Left colon (tissue), 2 donors: ENCODE measurements around the gene OR10H2. TPM values are rescaled to one million over a fixed set of nuclear protein-coding genes. Genes with fewer than 3 reads are reported as not detected.
A peak's percentile ranks its signal among the peaks of the same experiment; 100 is the strongest.
"Not testable (repeated sequence)": the region's sequence is repeated elsewhere in the genome, so short reads cannot be mapped to it uniquely, and the experiment has no call there.

Source experiments
- ATAC-seq: fragments of 200-7000 bp; cut with Tn5 transposase; one replicate; pipeline ENCODE4 v1.9.1; 2020; ENCODE audit warnings: mild to moderate bottlenecking, moderate library complexity
- DNase-seq, 2 donors: peaks; one replicate each; pipeline ENCODE4 v3.0.0-alpha.2; 2020
- intact Hi-C, 2 donors: fragments of 100-400 bp; cut with DNase I in 1 of 2; cut with micrococcal nuclease in 1 of 2; formaldehyde crosslinking; loops; one replicate each; pipeline versions ENCODE4 v1.11.2 to v1.14.0; 2022; cut with DNase I, micrococcal nuclease
- long read RNA-seq: library from polyadenylated mRNA; unstranded; transcript quantifications from one replicate; pipeline ENCODE4 v2.0.0, GENCODE V29; 2021
- total RNA-seq, 2 donors: library from RNA; stranded (reverse); fragmentation: NEBNext Ultra II Directional; extraction: Animal tissue kit (Norgen Biotek cat#: 25700); gene quantifications; one replicate each; pipeline ENCODE4 v1.2.1, GENCODE V29; 2021
- donor health status: DM: no; HTN: no; CAD: no.
- donor health status: DM: yes; HTN: yes; CAD: no.

OR10H2 gene
- not detected for total RNA-seq
- long read RNA-seq, result 0 reads

GRCh38 chr19:15727724-15728123, at the start of gene OR10H2:
TSS of gene OR10H2 (plus strand) at chr19:15728024. CDS start at chr19:15728044, 20 bp downstream.
- no peak for ATAC-seq
- intact Hi-C loops, result no loop called here
- no peak for DNase-seq

GRCh38 chr19:15679089-15679488, 48.7 kb upstream of the OR10H2 start:
- intact Hi-C loops, result no loop called here
- DNase-seq (no peak), ATAC-seq (no peak)

GRCh38 chr19:15679865-15680264, 48.0 kb upstream of the OR10H2 start:
- DNase-seq, intact Hi-C loops, ATAC-seq: not testable (repeated sequence)

- ATAC-seq (no peak), DNase-seq (no peak)
- intact Hi-C loops, result no loop called here
Measured at GRCh38 chr19:15680478-15681322, 47.1 kb upstream of the OR10H2 start.

- ATAC-seq (no peak), DNase-seq (no peak)
- intact Hi-C loops, result no loop called here
Measured at GRCh38 chr19:15683411-15683810, 44.4 kb upstream of the OR10H2 start.

- ATAC-seq (peak; percentile 19), DNase-seq (peak in 1 of 2 donors; percentile 33)
- intact Hi-C loops, result no loop called here
Measured at GRCh38 chr19:15684828-15685227, 43.0 kb upstream of the OR10H2 start.

GRCh38 chr19:15696654-15697194, 31.1 kb upstream of the OR10H2 start:
- ATAC-seq (no peak), DNase-seq (no peak)
- intact Hi-C loops, result no loop called here

- DNase-seq (peak; percentile 37 to 49), ATAC-seq (peak; percentile 83)
- intact Hi-C loops, result no loop called here
Measured at GRCh38 chr19:15701757-15702533, 25.9 kb upstream of the OR10H2 start.

- ATAC-seq, result peak; percentile 91
Measured at GRCh38 chr19:15702534-15702930, 25.3 kb upstream of the OR10H2 start.

GRCh38 chr19:15714638-15715037, 13.2 kb upstream of the OR10H2 start:
- ATAC-seq (no peak), DNase-seq (no peak)
- intact Hi-C loops, result no loop called here

More at GRCh38 chr19:15702534-15702930, 25.3 kb upstream of the OR10H2 start:
- DNase-seq, result peak; percentile 91 to 93
- intact Hi-C loops, result no loop called here

GRCh38 chr19:15715642-15716041, 12.2 kb upstream of the OR10H2 start:
- intact Hi-C loops, result no loop called here
- ATAC-seq, result peak; percentile 97
- DNase-seq, result no peak

- DNase-seq, result no peak
Measured at GRCh38 chr19:15717809-15718208, 10.0 kb upstream of the OR10H2 start.

GRCh38 chr19:15721268-15721667, 6.6 kb upstream of the OR10H2 start:
- intact Hi-C loops, result no loop called here
- ATAC-seq, result no peak
- no peak for DNase-seq

More at GRCh38 chr19:15717809-15718208, 10.0 kb upstream of the OR10H2 start:
- ATAC-seq, result no peak
- intact Hi-C loops, result no loop called here

- ATAC-seq, result peak; percentile 46
- intact Hi-C loops, result no loop called here
- DNase-seq, result no peak
Measured at GRCh38 chr19:15722956-15723355, 4.9 kb upstream of the OR10H2 start.

- ATAC-seq (no peak), DNase-seq (no peak)
- intact Hi-C loops, result no loop called here
Measured at GRCh38 chr19:15730538-15730937, 2.7 kb downstream of the OR10H2 start.

- intact Hi-C loops, result no loop called here
- no peak for DNase-seq
Measured at GRCh38 chr19:15732388-15732787, 4.6 kb downstream of the OR10H2 start.

GRCh38 chr19:15733895-15734294, 6.1 kb downstream of the OR10H2 start:
- DNase-seq, result no peak
- intact Hi-C loops, result no loop called here

More at GRCh38 chr19:15732388-15732787, 4.6 kb downstream of the OR10H2 start:
- no peak for ATAC-seq

GRCh38 chr19:15737722-15738121, 9.9 kb downstream of the OR10H2 start, which contains the start of gene OR10H3:
TSS of gene OR10H3 (plus strand) at chr19:15737985. CDS start at chr19:15741393, 3,408 bp downstream.
- intact Hi-C loops, result no loop called here
- no peak for DNase-seq
- ATAC-seq, result no peak

More at GRCh38 chr19:15733895-15734294, 6.1 kb downstream of the OR10H2 start:
- no peak for ATAC-seq

GRCh38 chr19:15740785-15741184, 13.0 kb downstream of the OR10H2 start:
- intact Hi-C loops, result no loop called here
- DNase-seq (no peak), ATAC-seq (no peak)
